HUES64 (cell line): Measurements from ENCODE around the gene STK24.

Source experiments
- H3K27ac ChIP-seq: 2 replicates; pipeline ENCODE4 v1.7.0; 2013; ENCODE audit warnings: low read depth, low read length, inconsistent platforms
- H3K27me3 ChIP-seq: 2 replicates; pipeline ENCODE4 v1.6.1; 2013; ENCODE audit warnings: mild to moderate bottlenecking, low read length; ENCODE audit not compliant: insufficient read depth
- H3K36me3 ChIP-seq: 2 replicates; pipeline ENCODE4 v1.6.1; 2013; ENCODE audit warnings: mild to moderate bottlenecking, low read length; ENCODE audit not compliant: insufficient read depth
- H3K4me1 ChIP-seq: 2 replicates; pipeline ENCODE4 v1.6.1; 2013; ENCODE audit warnings: mild to moderate bottlenecking, low read length, moderate library complexity; ENCODE audit not compliant: insufficient read depth
- H3K4me3 ChIP-seq: 2 replicates; pipeline ENCODE4 v1.5.1; 2013; ENCODE audit warnings: mild to moderate bottlenecking, low read length, moderate library complexity
- H3K9ac ChIP-seq: 2 replicates; pipeline ENCODE4 v1.6.1; 2013; ENCODE audit warnings: mild to moderate bottlenecking, low read depth, low read length
- H3K9me3 ChIP-seq: 2 replicates; pipeline ENCODE4 v1.6.1; 2013; ENCODE audit warnings: low read depth, low read length; ENCODE audit not compliant: insufficient read depth
- WGBS: fragments of 150-250, 120-280 bp; methylation state at CpG from one replicate; pipeline ENCODE4 v1.1.7; 2013; ENCODE audit warnings: missing lambda C conversion rate; 5-methylcytosine and 5-hydroxymethylcytosine counted together

Gene STK24

DNA sequence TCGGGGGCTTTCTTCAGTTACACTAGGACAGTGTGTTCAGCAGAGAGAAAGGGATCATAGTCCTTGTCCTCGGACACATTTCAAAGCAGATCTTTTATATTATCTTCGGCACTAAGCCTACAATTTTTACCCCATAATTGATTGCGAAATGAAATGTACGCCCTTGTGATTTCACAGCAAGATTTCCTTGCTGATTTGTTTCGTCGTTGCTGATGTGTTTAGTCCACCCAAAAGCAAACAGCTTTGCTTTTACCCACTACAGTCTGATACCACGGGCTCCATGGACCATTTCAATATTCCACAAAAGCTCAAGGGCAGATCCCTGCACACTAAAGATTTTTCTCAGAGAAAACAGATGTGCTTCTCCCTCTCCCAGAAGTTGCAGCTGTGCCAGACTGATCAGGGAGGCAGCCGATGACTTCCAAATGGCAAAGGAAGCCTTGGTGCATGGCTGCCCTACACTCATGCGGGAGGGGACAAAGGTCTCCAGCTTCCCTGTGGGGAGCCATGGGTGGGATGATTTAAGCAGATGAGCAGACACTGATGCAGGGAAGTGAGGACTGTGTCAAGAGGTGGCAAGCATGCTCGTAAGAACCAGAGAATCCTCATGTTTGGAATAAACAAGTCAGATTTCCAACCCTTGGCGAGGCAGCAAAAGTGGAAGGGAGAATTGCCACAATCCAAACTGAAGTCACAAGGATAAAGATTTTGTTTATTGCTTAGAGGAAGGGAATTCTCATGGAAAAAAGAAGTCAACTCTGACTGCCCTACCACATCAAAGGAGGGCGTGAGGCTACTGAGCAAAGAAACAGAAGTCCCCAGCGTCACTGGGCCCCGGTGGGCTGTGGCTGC, 81.1 kb downstream of the STK24 start:
- Histone ChIP-seq H3K27ac (no peak overlapping the region), H3K36me3 (peaks cover 14% of the 10 kb centered on the region; the same call in 1 of the 2 replicates), H3K4me1 (peaks cover 41% of the 10 kb centered on the region), H3K4me3 (no peak overlapping the region), H3K9ac (no peak overlapping the region), H3K9me3 (no peaks in the 10 kb centered on the region), H3K27me3 (no peaks in the 10 kb centered on the region)
- WGBS: 76% methylated on average over 14 of the region's 15 CpGs

GRCh38 chr13:98494769-98495168, 82.1 kb downstream of the STK24 start:
- Histone ChIP-seq H3K9ac (no peak overlapping the region), H3K27ac (no peak overlapping the region), H3K36me3 (peaks cover 11% of the 10 kb centered on the region; the same call in 1 of the 2 replicates), H3K4me1 (peaks cover 47% of the 10 kb centered on the region), H3K4me3 (no peak overlapping the region), H3K27me3 (no peaks in the 10 kb centered on the region), H3K9me3 (no peaks in the 10 kb centered on the region)
- 94% methylated on average over 13 of the region's 13 CpGs for WGBS

GRCh38 chr13:98493042-98493712, 83.7 kb downstream of the STK24 start:
- Histone ChIP-seq H3K27me3 (no peaks in the 10 kb centered on the region), H3K4me3 (no peak overlapping the region), H3K4me1 (peaks cover 50% of the 10 kb centered on the region), H3K9me3 (no peaks in the 10 kb centered on the region), H3K27ac (peak overlapping the region; percentile 63; the same call in 1 of the 2 replicates), H3K36me3 (no peaks in the 10 kb centered on the region), H3K9ac (no peak overlapping the region)
- WGBS: over 99% methylated on average over 5 of the region's 6 CpGs

DNA sequence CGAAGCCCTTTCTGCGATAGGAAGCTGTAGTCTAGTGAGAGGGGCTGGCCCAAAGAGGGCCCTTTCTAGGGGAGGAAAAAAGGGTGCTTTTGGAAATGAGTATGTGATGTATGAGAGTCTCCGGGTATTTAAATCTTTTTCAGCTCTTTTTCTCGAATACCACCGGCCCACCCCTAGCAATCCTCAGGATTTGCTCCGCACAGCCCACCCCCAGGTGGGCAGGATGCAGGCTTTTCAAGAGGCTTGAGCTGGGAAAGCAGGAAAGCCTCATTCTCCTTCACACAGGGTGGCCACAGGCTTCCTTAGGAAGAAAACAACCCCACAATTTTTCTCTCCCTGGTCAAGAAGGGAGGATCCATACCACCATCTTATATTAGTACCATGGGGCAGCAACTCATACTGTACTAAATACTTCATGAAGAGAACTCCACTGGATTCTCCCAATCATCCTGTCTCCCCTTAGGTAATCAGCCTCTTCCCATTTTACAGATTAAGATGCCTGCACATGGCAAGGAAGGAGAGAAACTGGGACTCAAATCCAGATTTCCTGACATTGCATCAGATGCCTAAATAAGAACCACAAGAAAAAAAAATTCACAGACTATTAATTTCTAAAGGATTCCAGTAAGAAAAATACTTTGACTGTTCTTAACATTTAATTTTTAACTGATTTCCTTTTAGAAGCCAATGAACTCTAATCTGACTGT, 84.4 kb downstream of the STK24 start:
- no peak overlapping the region for H3K9ac ChIP-seq
- no peaks in the 10 kb centered on the region for H3K36me3 ChIP-seq
- H3K27ac ChIP-seq: peak overlapping the region; percentile 63
- H3K9me3 ChIP-seq: no peaks in the 10 kb centered on the region
- H3K4me1 ChIP-seq: peaks cover 54% of the 10 kb centered on the region
- no peak overlapping the region for H3K4me3 ChIP-seq
- WGBS: 37% methylated on average over 6 of the region's 6 CpGs
- no peaks in the 10 kb centered on the region for H3K27me3 ChIP-seq

DNA sequence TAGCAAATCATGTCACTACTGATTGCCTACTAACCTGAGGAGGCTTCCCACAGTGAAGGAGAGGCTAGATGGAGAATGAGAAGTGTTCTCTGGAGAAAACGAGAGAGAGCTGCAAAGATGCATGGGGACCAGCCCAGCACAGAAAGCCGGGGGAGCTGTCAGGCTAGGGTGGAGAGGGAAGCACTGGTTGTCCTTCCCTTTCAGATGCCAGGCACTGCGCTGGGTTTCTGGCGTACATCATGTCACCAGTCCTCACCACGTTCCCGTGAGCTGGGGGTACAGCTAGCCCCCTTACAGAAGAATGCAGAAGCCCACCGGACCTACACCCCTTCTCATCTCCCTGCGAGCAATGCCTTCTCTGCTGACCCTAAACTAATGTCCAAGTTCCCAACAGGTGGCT, 86.0 kb downstream of the STK24 start:
- 91% methylated on average over 8 of the region's 8 CpGs for WGBS
- Histone ChIP-seq H3K4me1 (peaks cover 43% of the 10 kb centered on the region), H3K36me3 (no peaks in the 10 kb centered on the region)

DNA sequence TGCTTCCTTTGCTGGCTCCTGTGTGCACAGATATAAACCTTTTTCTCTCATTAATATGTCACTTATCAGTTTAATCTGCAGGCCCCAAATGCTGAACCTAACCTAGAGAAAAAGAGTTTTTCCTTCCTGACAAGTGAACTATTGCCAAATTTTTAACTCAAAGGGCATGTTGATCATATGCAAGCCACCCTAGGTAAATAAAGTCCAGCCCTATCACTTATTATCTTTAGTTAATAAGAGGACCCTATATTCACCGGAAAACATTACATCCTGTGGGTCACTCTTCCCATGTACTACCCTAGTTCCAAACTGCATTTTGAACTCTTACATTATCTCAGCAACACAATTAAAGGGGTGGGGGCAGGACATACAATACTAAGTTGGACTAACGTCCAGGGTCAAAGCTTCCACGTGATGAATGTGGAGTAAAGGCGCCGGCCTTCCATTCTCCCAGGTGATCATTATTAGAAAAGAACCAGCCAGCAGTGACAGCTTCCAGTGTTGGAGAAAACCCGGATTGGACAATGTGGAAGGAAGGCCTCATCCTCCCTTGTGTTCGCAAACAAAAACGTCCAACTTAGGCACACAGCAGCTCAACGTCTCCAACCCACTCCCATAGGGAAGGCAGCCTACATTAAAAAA, 86.6 kb downstream of the STK24 start:
- no peaks in the 10 kb centered on the region for H3K36me3 ChIP-seq
- 92% methylated on average over 9 of the region's 9 CpGs for WGBS
- H3K4me3 ChIP-seq: no peak overlapping the region
- H3K4me1 ChIP-seq: peaks cover 42% of the 10 kb centered on the region
- H3K27ac ChIP-seq: no peak overlapping the region
- H3K9me3 ChIP-seq: no peaks in the 10 kb centered on the region
- H3K27me3 ChIP-seq: no peaks in the 10 kb centered on the region
- H3K9ac ChIP-seq: no peak overlapping the region

More for the DNA sequence above, 86.0 kb downstream of the STK24 start:
- no peak overlapping the region for H3K4me3 ChIP-seq
- H3K9me3 ChIP-seq: no peaks in the 10 kb centered on the region
- no peaks in the 10 kb centered on the region for H3K27me3 ChIP-seq
- H3K9ac ChIP-seq: no peak overlapping the region
- no peak overlapping the region for H3K27ac ChIP-seq

- Histone ChIP-seq H3K36me3 (no peaks in the 10 kb centered on the region), H3K4me3 (no peak overlapping the region), H3K4me1 (peaks cover 49% of the 10 kb centered on the region), H3K9ac (no peak overlapping the region), H3K9me3 (no peaks in the 10 kb centered on the region), H3K27me3 (no peaks in the 10 kb centered on the region), H3K27ac (no peak overlapping the region)
- 88% methylated on average over 7 of the region's 8 CpGs for WGBS
Observed at GRCh38 chr13:98489446-98490194, 87.3 kb downstream of the STK24 start.

DNA sequence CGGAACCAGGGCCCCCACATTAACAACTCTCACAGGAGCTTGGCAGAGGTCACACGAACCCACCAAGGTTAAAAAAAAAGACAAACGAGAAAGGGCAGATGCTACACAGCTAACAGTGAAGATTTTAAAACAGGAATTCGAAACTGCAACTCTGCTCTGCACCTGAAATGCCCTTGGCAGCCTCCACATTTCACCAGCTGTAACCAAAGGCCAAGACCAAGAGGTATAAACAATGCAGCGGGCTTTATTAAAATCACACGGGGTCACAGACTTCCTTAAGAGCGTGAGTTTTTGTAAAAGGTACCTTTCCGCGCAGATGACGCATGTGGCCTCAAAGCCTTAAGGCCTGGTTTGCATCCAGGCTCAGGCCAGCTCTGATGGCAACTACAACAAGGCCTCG, 88.2 kb downstream of the STK24 start:
- no peaks in the 10 kb centered on the region for H3K27me3 ChIP-seq
- H3K27ac ChIP-seq: no peak overlapping the region
- H3K4me3 ChIP-seq: no peak overlapping the region
- H3K9me3 ChIP-seq: no peaks in the 10 kb centered on the region
- WGBS: 94% methylated on average over 11 of the region's 11 CpGs
- H3K9ac ChIP-seq: no peak overlapping the region
- H3K4me1 ChIP-seq: peaks cover 56% of the 10 kb centered on the region
- no peaks in the 10 kb centered on the region for H3K36me3 ChIP-seq

GRCh38 chr13:98487522-98487921, 89.4 kb downstream of the STK24 start:
- no peaks in the 10 kb centered on the region for H3K27me3 ChIP-seq
- no peaks in the 10 kb centered on the region for H3K36me3 ChIP-seq
- 86% methylated on average over 5 of the region's 5 CpGs for whole genome bisulfite sequencing
- no peaks in the 10 kb centered on the region for H3K9me3 ChIP-seq
- H3K4me1 ChIP-seq: peaks cover 59% of the 10 kb centered on the region
- H3K4me3 ChIP-seq: no peak overlapping the region
- no peak overlapping the region for H3K27ac ChIP-seq
- no peak overlapping the region for H3K9ac ChIP-seq

- WGBS: 92% methylated on average over 4 of the region's 5 CpGs
- Histone ChIP-seq H3K4me3 (no peak overlapping the region), H3K9me3 (no peaks in the 10 kb centered on the region), H3K27ac (no peak overlapping the region), H3K36me3 (no peaks in the 10 kb centered on the region), H3K9ac (no peak overlapping the region), H3K4me1 (peaks cover 54% of the 10 kb centered on the region), H3K27me3 (no peaks in the 10 kb centered on the region)
Observed at GRCh38 chr13:98487016-98487415, 89.9 kb downstream of the STK24 start.
